Vagina (tissue), 2 donors: ENCODE measurements around the gene CFAP126. TPM values are rescaled to one million over a fixed set of nuclear protein-coding genes. Genes with fewer than 3 reads are reported as not detected.
"Not testable (repeated sequence)": the region's sequence is repeated elsewhere in the genome, so short reads cannot be mapped to it uniquely, and the experiment has no call there.

Experiments used
- DNase-seq, 2 donors: peaks; one replicate each; pipeline ENCODE4 v3.0.0-alpha.2; 2017; ENCODE audit errors: extremely low spot score in 2 of 2
- H3K27ac ChIP-seq: fragments of 200-600 bp; sonication (generic); one replicate; pipeline ENCODE4 v1.5.1; 2019
- H3K27me3 ChIP-seq: fragments of 200-600 bp; sonication (generic); one replicate; pipeline ENCODE4 v1.5.1; 2019
- H3K36me3 ChIP-seq, 2 donors: fragments of 200-600 bp; sonication (generic); one replicate each; pipeline ENCODE4 v1.5.1; 2017 to 2019
- H3K4me1 ChIP-seq: fragments of 200-600 bp; sonication (generic); one replicate; pipeline ENCODE4 v1.5.1; 2019
- H3K4me3 ChIP-seq, 2 donors: fragments of 200-600 bp; sonication (generic); 1 replicate in 1 of 2; 2 replicates in 1 of 2; pipeline ENCODE4 v1.5.1; 2016 to 2019
- H3K9me3 ChIP-seq: fragments of 200-600 bp; sonication (generic); one replicate; pipeline ENCODE4 v1.5.1; 2019
- POLR2A ChIP-seq, 2 donors: fragments of 450-650 bp; IDR thresholded peaks; one replicate each; pipeline ENCODE4 v1.6.1; 2017; ENCODE audit warnings: antibody characterized with exemption in 2 of 2, mild to moderate bottlenecking in 2 of 2, moderate library complexity in 2 of 2
- POLR2AphosphoS5 ChIP-seq, 2 donors: sonication (generic); formaldehyde crosslinking; IDR thresholded peaks; one replicate each; pipeline ENCODE4 v1.9.0; 2017; ENCODE audit warnings: antibody characterized with exemption in 2 of 2, mild to moderate bottlenecking in 2 of 2, low read depth in 1 of 2; ENCODE audit not compliant: insufficient read depth in 1 of 2
- intact Hi-C: fragments of 100-400 bp; cut with DNase I; formaldehyde crosslinking; loops from one replicate; pipeline ENCODE4 v1.15.1; 2023
- total RNA-seq: library from RNA; depleted of rRNA; stranded (reverse); fragments of >200 nt; gene quantifications from one replicate; pipeline ENCODE4 v1.2.3, GENCODE V29; 2016
- TF ChIP-seq, protein P1 (sequence below), 3 experiments: fragments of 450-650 bp in 2 of 3; fragments of 200-600 bp in 1 of 3; sonication (generic) in 1 of 3; IDR thresholded peaks; one replicate each; pipeline ENCODE4 v1.5.1; 2017 to 2019; ENCODE audit warnings: antibody characterized with exemption in 3 of 3, mild to moderate bottlenecking in 2 of 3, moderate library complexity in 2 of 3

CFAP126 gene
- total RNA-seq, 1 donor from 2014 or later, result not detected

DNA sequence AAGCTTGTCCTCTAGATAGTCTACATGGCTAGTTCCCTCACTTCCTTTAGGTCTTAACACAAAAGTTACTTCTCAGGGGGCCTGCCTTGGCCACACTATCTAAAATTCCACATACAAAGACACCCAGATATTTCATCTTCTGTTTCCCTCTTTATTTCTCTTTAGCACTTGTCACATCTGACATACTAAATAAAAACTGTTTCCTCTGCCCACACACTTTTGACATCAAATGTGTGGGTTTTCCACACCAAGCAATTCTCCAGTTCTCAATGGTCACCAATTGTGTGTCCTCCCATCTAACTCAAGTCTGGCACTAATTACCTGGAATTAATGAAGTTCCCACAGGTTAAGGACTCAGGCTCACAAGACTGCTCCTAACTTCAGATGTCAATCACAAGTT is 25.5 kb upstream of the CFAP126 start:
- Histone ChIP-seq H3K4me1 (peaks cover 17% of the 10 kb centered on the region), H3K36me3 (no peaks in the 10 kb centered on the region), H3K9me3 (no peaks in the 10 kb centered on the region), H3K27ac (no peak overlapping the region), H3K4me3 (no peak overlapping the region), H3K27me3 (no peaks in the 10 kb centered on the region)
- TF ChIP-seq POLR2A (IDR thresholded peaks at IDR 0.05) (no peak), POLR2AphosphoS5 (IDR thresholded peaks at IDR 0.05; ENCODE audit: insufficient read depth in 1 of 2, low read depth in 1 of 2) (no peak)
- TF ChIP-seq, protein P1, sequence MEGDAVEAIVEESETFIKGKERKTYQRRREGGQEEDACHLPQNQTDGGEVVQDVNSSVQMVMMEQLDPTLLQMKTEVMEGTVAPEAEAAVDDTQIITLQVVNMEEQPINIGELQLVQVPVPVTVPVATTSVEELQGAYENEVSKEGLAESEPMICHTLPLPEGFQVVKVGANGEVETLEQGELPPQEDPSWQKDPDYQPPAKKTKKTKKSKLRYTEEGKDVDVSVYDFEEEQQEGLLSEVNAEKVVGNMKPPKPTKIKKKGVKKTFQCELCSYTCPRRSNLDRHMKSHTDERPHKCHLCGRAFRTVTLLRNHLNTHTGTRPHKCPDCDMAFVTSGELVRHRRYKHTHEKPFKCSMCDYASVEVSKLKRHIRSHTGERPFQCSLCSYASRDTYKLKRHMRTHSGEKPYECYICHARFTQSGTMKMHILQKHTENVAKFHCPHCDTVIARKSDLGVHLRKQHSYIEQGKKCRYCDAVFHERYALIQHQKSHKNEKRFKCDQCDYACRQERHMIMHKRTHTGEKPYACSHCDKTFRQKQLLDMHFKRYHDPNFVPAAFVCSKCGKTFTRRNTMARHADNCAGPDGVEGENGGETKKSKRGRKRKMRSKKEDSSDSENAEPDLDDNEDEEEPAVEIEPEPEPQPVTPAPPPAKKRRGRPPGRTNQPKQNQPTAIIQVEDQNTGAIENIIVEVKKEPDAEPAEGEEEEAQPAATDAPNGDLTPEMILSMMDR (IDR thresholded peaks at IDR 0.05), result no peak
- DNase-seq, result no peak
- intact Hi-C loops, result no loop called here

- DNase-seq, result no peak
- Histone ChIP-seq H3K4me1 (peaks cover 16% of the 10 kb centered on the region), H3K9me3 (no peaks in the 10 kb centered on the region), H3K36me3 (no peaks in the 10 kb centered on the region), H3K4me3 (no peak overlapping the region), H3K27me3 (no peaks in the 10 kb centered on the region), H3K27ac (no peak overlapping the region)
- TF ChIP-seq POLR2AphosphoS5 (IDR thresholded peaks at IDR 0.05; ENCODE audit: insufficient read depth in 1 of 2, low read depth in 1 of 2) (no peak), POLR2A (IDR thresholded peaks at IDR 0.05) (no peak)
- TF ChIP-seq, protein P1 (IDR thresholded peaks at IDR 0.05), result no peak
- intact Hi-C loops, result no loop called here
Measured at GRCh38 chr1:161391611-161392010, 23.9 kb upstream of the CFAP126 start.

DNA sequence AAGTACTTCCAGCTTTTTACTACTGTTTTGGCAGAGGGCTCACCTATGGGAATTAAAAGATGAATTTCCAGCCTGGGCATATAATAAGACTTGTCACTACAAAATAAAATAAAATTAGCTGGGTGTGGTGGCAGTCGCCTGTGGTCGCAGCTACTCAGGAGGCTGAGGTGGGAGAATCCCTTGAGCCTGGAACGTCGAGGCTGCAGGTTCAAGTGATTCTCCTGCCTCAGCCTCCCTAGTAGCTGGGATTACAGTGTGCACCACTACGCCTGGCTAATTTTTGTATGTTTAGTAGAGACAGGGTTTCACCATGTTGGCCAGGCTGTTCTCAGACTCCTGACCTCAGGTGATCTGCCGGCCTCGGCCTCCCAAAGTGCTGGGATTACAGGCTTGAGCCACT is 23.5 kb upstream of the CFAP126 start:
- H3K9me3 ChIP-seq, intact Hi-C loops, H3K4me3 ChIP-seq, DNase-seq, H3K27ac ChIP-seq, H3K36me3 ChIP-seq, H3K27me3 ChIP-seq: not testable (repeated sequence)
- peaks cover 16% of the 10 kb centered on the region for H3K4me1 ChIP-seq

GRCh38 chr1:161390559-161390858 is 22.8 kb upstream of the CFAP126 start:
- Histone ChIP-seq H3K27me3 (no peaks in the 10 kb centered on the region), H3K9me3 (no peaks in the 10 kb centered on the region), H3K4me3 (peak overlapping the region; percentile 70 to 73), H3K4me1 (peaks cover 16% of the 10 kb centered on the region), H3K27ac (peak overlapping the region; percentile 94), H3K36me3 (no peaks in the 10 kb centered on the region)
- TF ChIP-seq POLR2AphosphoS5 (IDR thresholded peaks at IDR 0.05; ENCODE audit: insufficient read depth in 1 of 2, low read depth in 1 of 2) (no peak), POLR2A (IDR thresholded peaks at IDR 0.05) (no peak)
- TF ChIP-seq, protein P1 (IDR thresholded peaks at IDR 0.05), result no peak
- intact Hi-C loops, result no loop called here
- DNase-seq, result no peak

DNA sequence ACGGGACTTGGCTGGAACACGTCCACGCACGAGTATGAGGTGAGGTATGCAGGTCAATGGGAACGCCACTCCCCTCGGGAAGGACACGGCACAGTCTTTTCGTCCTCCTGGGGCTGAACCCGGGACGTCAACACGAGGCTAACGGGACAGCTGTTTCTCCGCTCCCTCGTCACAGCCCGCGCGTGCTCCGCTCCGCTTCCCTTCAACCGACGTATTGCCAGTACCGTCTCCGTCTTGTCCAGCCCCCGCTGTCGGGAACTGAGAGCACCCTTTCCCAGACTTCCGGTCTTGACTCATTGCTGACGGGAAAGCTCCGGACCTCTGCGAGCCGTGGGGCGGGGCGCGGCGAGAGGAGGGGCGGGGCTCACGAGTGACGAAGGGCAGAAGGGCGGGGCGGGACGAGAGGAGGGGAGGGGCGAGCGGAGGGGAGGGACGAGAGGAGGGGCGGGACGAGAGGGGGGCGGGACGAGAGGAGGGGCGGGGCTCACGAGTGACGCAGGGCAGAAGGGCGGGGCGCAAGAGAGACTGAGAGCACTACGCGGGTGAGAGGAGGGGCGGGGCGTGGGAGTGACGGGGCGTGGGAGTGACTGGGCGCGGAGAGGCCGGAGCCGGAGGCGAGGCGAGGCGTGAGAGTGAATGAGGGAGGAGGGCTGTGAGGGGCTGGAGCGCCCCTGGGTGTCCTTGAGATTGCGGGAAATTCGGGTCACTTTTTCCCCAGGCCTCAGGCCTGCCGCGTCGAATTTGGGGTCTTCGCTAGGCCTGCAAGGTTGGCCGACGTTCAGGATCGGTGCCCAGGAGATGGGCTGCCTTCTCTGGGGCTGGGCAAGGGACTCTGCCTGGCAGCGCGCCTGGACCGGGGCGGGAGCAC is 22.2 kb upstream of the CFAP126 start:
- Histone ChIP-seq H3K36me3 (no peaks in the 10 kb centered on the region), H3K4me1 (peaks cover 16% of the 10 kb centered on the region), H3K27ac (peak overlapping the region; percentile 94), H3K27me3 (no peaks in the 10 kb centered on the region), H3K4me3 (peak overlapping the region; percentile 70 to 73), H3K9me3 (no peaks in the 10 kb centered on the region)
- DNase-seq, result peak; percentile 98 to 99
- TF ChIP-seq, protein P1 (IDR thresholded peaks at IDR 0.05), result no peak
- peak; percentile 91 to 99 for TF ChIP-seq POLR2AphosphoS5 (IDR thresholded peaks at IDR 0.05; ENCODE audit: insufficient read depth in 1 of 2, low read depth in 1 of 2)
- peak; percentile 15 to 95 for TF ChIP-seq POLR2A (IDR thresholded peaks at IDR 0.05)
- intact Hi-C loops, result loop anchor here (10.0 kb wide), 2 partner anchors 75 to 195 kb away; partner anchors contain the start of genes ADAMTS4 and SDHC

DNA sequence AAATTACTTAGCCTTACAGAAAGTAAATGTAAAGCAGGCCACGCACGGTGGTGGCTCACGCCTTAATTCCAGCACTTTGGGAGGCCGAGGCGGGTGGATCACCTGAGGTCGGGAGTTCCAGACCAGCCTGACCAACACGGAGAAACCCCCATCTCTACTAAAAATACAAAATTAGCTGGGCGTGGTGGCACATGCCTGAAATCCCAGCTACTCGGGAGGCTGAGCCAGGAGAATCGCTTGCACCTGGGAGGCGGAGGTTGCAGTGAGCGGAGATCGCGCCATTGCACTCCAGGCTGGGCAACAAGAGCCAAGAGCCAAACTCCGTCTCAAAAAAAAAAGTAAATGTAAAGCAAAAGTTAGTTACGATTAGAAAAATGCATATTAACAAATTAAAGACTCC is 21.5 kb upstream of the CFAP126 start:
- DNase-seq, H3K36me3 ChIP-seq, H3K9me3 ChIP-seq, H3K27me3 ChIP-seq: not testable (repeated sequence)
- intact Hi-C loops, result loop anchor here (10.0 kb wide), 2 partner anchors 74 to 194 kb away; partner anchors contain the start of genes ADAMTS4 and SDHC
- peak overlapping the region; percentile 69 to 73 for H3K4me3 ChIP-seq
- peak overlapping the region; percentile 86 for H3K27ac ChIP-seq
- peaks cover 16% of the 10 kb centered on the region for H3K4me1 ChIP-seq
